ENCODE measurements around the gene THAP9.

THAP9 gene

GRCh38 chr4:82965763-82966162 is 65.2 kb downstream of the THAP9 start:
- no peak for DNase-seq

GRCh38 chr4:82968972-82969371 is 68.4 kb downstream of the THAP9 start:
- no peak for DNase-seq

GRCh38 chr4:82969414-82969813 is 68.9 kb downstream of the THAP9 start:
- no peak for DNase-seq

All from activated gamma-delta T cell treated with Interleukin-2 at 50 U/mL for 16 hours (primary cell).